Measurements from ENCODE around the gene TBC1D3G.
"Not testable (repeated sequence)": the region's sequence is repeated elsewhere in the genome, so short reads cannot be mapped to it uniquely, and the experiment has no call there.

TBC1D3G gene

DNA sequence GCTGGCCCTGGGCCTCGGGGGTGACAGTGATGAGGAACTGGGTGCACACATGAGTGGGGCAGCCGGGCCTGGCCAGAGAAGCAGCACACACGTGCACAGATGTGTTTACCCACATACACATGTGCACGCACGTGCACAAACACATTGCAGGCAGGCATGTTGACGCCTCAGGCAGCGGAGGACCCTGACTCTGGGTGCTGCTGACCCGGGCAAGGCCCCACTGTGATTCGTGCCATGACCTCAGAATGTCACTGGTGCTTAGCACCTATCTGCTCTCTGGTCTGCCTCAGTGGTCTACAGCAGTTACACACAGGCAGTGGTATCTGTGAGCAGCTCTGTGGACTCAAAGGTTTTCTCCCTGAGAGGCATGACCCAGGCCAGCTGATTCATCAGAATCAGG, at the start of gene TBC1D3G:
TBC1D3G (plus strand) TSS at position 301 of the 400 bp plus-strand sequence. CDS start 1,528 bp downstream, outside the sequence.
- not testable (repeated sequence) for DNase-seq (ENCODE audit: low spot score)

DNA sequence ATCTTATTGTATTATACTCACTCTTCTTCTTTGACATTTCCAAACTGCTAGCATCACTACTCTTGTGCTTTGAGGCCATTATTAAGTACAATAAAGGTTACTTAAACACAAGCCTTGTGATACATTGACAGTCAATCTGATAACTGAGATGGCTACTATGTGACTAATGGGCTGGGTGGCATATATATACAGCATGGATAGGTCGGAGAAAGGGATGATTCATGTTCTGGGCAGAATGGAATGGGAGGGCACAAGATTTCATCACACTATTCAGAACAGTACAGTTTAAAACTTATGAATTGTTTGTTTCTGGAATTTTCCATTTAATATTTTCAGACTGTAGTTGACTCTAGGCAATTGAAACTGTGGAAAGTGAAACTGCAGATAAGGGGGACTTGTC, 40.4 kb upstream of the TBC1D3G start:
- DNase-seq (ENCODE audit: low spot score), result not testable (repeated sequence)

DNA sequence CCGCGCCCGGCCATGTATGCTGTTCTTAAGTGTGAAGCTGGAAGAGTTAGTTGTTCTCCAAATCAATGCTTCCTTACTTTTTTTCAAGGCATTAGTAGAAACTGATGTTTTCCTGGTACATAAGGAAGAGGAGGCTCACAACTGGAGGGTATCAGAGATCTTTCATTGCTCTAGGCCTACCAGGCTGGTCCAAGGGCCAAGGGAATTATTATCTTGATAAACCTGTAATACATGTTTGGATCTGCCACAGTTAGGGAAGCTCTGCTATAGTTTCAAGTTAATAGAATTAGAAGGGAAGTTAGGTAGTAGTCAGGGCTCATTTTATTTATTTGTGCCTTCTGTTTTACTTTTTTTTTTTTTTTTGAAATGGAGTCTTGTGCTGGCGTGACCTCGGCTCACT, 39.5 kb upstream of the TBC1D3G start:
- not testable (repeated sequence) for DNase-seq (ENCODE audit: low spot score)

DNA sequence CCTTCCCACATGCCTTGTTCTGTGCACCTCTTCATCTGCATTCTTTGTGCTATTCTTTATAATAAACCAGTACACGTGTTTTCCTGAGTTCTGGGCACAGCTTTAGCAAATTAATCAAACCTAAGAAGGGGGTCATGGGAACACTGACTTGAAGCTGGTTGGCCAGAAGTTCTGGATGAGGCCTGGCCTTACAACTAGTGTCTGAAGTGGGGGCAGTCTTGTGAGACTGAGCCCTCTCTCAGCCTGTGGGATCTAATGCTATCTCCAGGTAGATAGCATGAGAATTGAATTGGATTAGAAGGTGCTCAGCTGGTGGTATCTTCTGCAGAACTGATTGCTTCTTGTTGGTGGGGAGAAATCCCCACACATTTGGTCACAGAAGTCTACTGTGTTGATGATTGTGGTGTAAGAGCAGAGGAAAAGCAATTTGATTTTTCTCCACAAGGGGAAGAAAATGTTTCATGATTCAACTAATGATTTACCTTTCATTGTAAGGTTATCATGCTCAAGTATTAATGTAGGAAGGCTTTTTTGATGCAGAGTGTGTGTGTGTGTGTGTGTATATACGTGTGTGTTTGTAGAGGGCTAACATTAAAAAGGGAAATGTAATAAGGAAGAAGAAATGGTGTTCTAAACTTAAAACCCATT, 33.6 kb upstream of the TBC1D3G start:
- not testable (repeated sequence) for DNase-seq (ENCODE audit: low spot score)

DNA sequence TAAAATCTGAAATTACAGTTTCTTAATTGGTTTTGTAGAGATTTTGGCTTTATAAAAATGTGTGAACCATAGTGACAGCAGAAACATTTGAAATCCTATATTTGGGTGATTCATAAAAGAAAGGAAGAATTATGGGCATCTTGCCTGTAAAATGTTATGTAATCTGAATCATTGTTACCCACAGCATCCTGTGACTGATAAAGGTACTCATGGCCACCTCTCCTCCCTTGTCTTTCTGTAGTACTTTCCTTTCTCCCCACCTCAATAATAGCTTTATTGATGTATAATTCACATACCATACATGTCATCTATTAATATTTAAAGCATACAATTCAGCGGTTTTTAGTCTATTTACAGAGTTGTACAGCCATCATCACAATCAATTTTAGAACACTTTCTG, 28.5 kb upstream of the TBC1D3G start:
- DNase-seq (ENCODE audit: low spot score), result not testable (repeated sequence)

DNA sequence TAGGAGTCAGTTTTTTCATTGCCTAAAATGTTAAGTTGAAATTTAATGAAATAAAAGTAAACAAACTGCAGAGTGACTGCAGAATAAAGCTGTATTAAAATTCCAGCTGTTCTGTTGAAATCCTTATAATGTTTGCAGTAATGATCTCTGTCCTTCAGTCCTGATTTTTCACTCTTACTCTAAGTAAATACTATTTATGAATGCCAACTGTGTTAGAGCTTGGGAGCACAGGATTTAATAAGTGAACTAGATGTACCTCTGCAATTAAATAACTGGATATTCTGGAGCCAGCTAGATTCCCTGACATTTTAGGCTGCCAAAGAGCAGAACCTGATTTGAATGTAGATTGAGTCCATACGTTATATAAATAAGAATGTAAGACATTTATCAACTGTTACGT, 7.9 kb upstream of the TBC1D3G start:
- DNase-seq (ENCODE audit: low spot score), result not testable (repeated sequence)

DNA sequence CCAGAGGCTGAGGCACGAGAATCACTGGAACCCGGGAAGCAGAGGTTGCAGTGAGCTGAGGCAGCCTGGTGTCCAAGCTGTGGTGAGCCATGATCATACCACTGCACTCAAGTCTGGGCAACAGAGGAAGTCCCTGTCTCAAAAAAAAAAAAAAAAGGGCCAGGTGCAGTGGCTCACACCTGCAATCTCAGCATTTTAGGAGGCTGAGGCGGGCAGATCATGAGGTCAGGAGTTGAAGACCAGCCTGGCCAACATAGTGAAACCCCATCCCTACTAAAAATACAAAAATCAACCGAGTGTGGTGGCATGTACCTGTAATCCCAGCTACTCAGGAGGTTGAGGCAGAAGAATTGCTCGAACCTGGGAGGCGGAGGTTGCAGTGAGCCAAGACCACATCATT, 38.8 kb downstream of the TBC1D3G start:
- DNase-seq (ENCODE audit: low spot score), result not testable (repeated sequence)

DNA sequence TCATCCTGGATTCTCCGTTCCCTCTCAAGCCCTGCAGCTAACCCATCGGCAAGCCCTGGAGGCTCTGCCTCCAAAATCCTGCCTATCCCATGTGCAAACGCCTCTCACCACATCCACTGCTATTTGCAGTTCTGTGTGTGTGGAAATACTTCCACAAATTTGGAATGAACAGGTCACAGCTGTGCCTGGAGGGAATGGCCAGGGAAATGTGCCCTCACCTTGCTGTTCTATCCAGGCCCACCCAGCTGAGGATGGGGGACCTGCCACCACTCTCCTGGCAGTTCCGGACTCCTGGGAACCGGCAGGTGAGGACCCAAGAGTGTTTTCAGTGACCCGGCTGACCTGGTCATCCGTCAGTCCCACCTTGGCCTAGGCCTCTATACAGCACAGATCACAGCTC, 52.3 kb downstream of the TBC1D3G start:
- DNase-seq (ENCODE audit: low spot score), result not testable (repeated sequence)

All from GM20000 (cell line).